Measurements from ENCODE around the gene FMO3.
A peak's percentile ranks its signal among the peaks of the same experiment; 100 is the strongest.

The FMO3 gene

GRCh38 chr1:171117085-171117484, 26.4 kb downstream of the FMO3 start:
- DNase-seq: no peak

GRCh38 chr1:171119648-171120047, 28.9 kb downstream of the FMO3 start:
- no peak for DNase-seq

- no peak for DNase-seq
Measured at GRCh38 chr1:171122299-171122698, 31.6 kb downstream of the FMO3 start.

- no peak for DNase-seq
Measured at GRCh38 chr1:171122893-171123292, 32.2 kb downstream of the FMO3 start.

- no peak for DNase-seq
Measured at GRCh38 chr1:171126504-171126903, 35.8 kb downstream of the FMO3 start.

GRCh38 chr1:171127099-171127498, 36.4 kb downstream of the FMO3 start:
- DNase-seq: no peak

- no peak for DNase-seq
Measured at GRCh38 chr1:171127501-171127900, 36.8 kb downstream of the FMO3 start.

GRCh38 chr1:171128463-171128862, 37.8 kb downstream of the FMO3 start:
- no peak for DNase-seq

GRCh38 chr1:171134204-171134923, 43.7 kb downstream of the FMO3 start:
- DNase-seq: no peak

GRCh38 chr1:171137580-171137979, 46.9 kb downstream of the FMO3 start:
- no peak for DNase-seq

GRCh38 chr1:171138980-171139379, 48.3 kb downstream of the FMO3 start:
- DNase-seq: no peak

- no peak for DNase-seq
Measured at GRCh38 chr1:171139890-171140289, 49.2 kb downstream of the FMO3 start.

GRCh38 chr1:171140401-171140800, 49.7 kb downstream of the FMO3 start:
- no peak for DNase-seq

GRCh38 chr1:171140956-171141687, 50.4 kb downstream of the FMO3 start:
- peak in 1 of 2 experiments; percentile 7 for DNase-seq

- DNase-seq: no peak
Measured at GRCh38 chr1:171141688-171142415, 51.1 kb downstream of the FMO3 start.

GRCh38 chr1:171142416-171143385, 52.0 kb downstream of the FMO3 start:
- DNase-seq: peak in 1 of 2 experiments; percentile 29

GRCh38 chr1:171150156-171150555, 59.5 kb downstream of the FMO3 start:
- no peak for DNase-seq

GRCh38 chr1:171152549-171152948, 61.8 kb downstream of the FMO3 start:
- no peak for DNase-seq

GRCh38 chr1:171155484-171155883, 64.8 kb downstream of the FMO3 start:
- DNase-seq: no peak

- DNase-seq: no peak
Measured at GRCh38 chr1:171158096-171158495, 67.4 kb downstream of the FMO3 start.

GRCh38 chr1:171158551-171158950, 67.8 kb downstream of the FMO3 start:
- no peak for DNase-seq

GRCh38 chr1:171159148-171159547, 68.4 kb downstream of the FMO3 start:
- DNase-seq: no peak

- DNase-seq: no peak
Measured at GRCh38 chr1:171160211-171160610, 69.5 kb downstream of the FMO3 start.

Data from NCI-H446 (cell line).